Measurements from ENCODE around the gene BCL7A. TPM values are rescaled to one million over a fixed set of nuclear protein-coding genes. Genes with fewer than 3 reads are reported as not detected.
A peak's percentile ranks its signal among the peaks of the same experiment; 100 is the strongest.

BCL7A gene
- total and polyA plus RNA-seq, 9 of the 15 experiments (the other 6 are each of a cell fraction or from before 2014, with no cell fraction given): 0.25 to 21.9 (median 14.9) TPM

DNA sequence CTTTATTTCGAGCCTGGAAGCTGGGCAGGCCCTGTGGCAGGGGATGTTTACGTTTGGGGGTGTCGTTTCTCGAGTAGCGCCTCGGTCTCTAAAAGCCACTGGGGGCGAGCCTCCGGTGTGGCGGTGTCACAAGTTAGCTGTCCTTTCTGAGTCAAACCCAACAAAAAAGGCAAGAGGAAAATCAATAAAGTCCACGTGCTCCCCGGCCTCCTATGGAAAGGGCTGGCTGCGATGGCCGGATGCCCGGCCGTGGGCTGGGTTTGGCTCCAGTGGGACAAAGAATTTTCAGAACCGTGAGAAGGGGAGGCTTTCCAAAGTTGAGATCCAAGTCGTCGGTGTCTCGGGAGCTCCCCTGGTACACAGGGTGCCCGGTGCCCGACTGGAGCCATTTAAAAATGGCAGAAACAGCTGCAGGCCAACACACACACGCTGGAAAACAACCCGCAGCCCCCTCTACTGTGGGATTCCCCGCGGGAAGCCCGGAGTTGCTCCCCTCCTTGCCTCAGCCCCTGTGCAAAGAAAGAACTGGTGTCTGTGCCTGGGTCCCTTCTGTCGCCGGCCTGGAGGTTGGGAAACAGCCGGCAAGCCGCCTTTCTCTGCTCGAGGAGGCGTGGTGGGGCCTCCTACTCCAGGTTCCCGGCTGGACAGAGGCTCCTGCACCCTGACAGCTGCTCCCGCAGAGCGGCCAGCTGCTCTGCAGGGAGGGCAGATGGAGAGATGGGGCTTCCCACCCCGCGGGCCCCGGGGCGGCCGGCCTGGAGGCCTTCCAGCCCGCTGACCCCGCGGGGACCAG lies 1.9 kb downstream of the BCL7A start (continued):
- TF ChIP-seq, protein P1, sequence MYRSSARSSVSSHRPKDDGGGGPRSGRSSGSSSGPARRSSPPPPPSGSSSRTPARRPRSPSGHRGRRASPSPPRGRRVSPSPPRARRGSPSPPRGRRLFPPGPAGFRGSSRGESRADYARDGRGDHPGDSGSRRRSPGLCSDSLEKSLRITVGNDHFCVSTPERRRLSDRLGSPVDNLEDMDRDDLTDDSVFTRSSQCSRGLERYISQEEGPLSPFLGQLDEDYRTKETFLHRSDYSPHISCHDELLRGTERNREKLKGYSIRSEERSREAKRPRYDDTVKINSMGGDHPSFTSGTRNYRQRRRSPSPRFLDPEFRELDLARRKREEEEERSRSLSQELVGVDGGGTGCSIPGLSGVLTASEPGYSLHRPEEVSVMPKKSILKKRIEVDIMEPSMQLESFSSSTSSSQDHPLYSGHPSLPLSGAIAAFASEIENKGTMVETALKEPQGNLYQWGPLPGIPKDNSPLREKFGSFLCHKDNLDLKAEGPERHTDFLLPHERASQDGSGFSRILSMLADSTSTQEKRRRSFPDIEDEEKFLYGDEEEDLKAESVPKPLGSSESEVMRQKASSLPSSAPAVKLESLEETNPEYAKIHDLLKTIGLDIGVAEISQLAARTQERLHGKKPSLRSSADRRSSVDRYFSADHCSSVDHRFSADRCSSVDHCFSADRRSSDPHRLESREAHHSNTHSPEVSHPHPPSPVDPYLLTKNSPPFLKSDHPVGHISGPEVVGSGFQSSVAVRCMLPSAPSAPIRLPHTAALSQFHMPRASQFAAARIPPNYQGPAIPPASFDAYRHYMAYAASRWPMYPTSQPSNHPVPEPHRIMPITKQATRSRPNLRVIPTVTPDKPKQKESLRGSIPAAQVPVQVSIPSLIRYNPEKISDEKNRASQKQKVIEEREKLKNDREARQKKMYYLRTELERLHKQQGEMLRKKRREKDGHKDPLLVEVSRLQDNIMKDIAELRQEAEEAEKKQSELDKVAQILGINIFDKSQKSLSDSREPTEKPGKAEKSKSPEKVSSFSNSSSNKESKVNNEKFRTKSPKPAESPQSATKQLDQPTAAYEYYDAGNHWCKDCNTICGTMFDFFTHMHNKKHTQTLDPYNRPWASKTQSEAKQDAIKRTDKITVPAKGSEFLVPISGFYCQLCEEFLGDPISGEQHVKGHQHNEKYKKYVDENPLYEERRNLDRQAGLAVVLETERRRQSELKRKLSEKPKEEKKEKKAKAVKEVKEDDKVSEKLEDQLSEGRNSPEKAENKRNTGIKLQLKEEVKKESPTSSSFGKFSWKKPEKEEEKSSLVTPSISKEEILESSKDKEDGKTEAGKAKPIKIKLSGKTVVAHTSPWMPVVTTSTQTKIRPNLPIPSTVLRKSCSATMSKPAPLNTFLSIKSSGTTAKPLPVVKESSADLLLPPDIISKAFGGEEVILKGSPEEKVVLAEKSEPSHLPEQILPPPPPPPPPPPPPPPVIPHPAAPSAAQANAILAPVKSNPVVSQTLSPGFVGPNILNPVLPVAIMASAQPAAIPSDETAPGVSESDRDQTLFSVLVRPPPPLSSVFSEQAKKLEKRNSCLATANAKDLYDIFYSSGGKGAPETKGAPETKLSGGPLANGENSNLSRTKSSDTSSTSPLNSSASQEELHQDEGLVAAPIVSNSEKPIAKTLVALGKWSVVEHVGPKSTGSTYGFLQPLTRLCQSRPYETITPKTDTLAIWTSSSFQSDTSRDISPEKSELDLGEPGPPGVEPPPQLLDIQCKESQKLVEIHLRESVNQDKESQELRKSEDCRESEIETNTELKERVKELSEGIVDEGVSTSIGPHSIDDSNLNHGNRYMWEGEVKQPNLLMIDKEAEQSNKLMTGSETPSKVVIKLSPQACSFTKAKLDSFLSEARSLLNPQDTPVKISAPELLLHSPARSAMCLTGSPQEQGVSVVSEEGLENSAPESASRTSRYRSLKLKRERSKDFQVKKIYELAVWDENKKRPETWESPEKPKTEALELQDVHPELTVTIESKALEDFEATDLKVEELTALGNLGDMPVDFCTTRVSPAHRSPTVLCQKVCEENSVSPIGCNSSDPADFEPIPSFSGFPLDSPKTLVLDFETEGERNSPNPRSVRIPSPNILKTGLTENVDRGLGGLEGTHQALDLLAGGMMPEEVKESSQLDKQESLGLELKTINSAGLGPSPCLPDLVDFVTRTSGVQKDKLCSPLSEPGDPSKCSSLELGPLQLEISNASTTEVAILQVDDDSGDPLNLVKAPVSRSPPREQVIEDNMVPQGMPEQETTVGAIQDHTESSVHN (IDR thresholded peaks at IDR 0.05; ENCODE audit: borderline replicate concordance in 1 of 2, low read depth in 1 of 2): no peak
- TF ChIP-seq HMG20B (CRISPR knock-in tag; IDR thresholded peaks at IDR 0.05) (no peak), ETS1 (conservative IDR thresholded peaks at IDR 0.05; ENCODE audit: control insufficient read depth, low read depth, low read length) (peak; percentile 18), UBTF (IDR thresholded peaks at IDR 0.05; ENCODE audit: borderline replicate concordance in 1 of 2, low read depth in 2 of 2, low read length in 2 of 2) (no peak; a peak in 3 of 4 replicates), CBX5 (IDR thresholded peaks at IDR 0.05; ENCODE audit: borderline replicate concordance, low read depth) (no peak), GABPB1 (CRISPR knock-in tag; IDR thresholded peaks at IDR 0.05) (no peak; the same call in 1 of the 2 replicates), NCOA6 (IDR thresholded peaks at IDR 0.05) (no peak), RBBP5 (IDR thresholded peaks at IDR 0.05; ENCODE audit: borderline replicate concordance, insufficient read depth, low read length, poor library complexity, severe bottlenecking) (peak; percentile 50), PCBP2 (IDR thresholded peaks at IDR 0.05; ENCODE audit: low read depth, low read length, poor library complexity, severe bottlenecking) (no peak), TRIM24 (IDR thresholded peaks at IDR 0.05) (no peak), KLF6 (CRISPR knock-in tag; IDR thresholded peaks at IDR 0.05; ENCODE audit: borderline replicate concordance) (no peak), MBD2 (IDR thresholded peaks at IDR 0.05; ENCODE audit: borderline replicate concordance, low read depth) (no peak)
- TF ChIP-seq, protein P2, sequence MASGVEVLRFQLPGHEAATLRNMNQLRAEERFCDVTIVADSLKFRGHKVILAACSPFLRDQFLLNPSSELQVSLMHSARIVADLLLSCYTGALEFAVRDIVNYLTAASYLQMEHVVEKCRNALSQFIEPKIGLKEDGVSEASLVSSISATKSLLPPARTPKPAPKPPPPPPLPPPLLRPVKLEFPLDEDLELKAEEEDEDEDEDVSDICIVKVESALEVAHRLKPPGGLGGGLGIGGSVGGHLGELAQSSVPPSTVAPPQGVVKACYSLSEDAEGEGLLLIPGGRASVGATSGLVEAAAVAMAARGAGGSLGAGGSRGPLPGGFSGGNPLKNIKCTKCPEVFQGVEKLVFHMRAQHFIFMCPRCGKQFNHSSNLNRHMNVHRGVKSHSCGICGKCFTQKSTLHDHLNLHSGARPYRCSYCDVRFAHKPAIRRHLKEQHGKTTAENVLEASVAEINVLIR (CRISPR knock-in tag; IDR thresholded peaks at IDR 0.05): no peak
